NCI-H524 treated with DMSO at 0.1 percent for 48 hours (cell line): Measurements from ENCODE around the gene BCL11A.

Experiments used
- DNase-seq: peaks from one replicate; lab custom pipeline; 2025; lab: John Stamatoyannopoulos, UW

BCL11A gene

GRCh38 chr2:60505880-60506260 lies 47.6 kb downstream of the BCL11A start:
- no peak for DNase-seq

- no peak for DNase-seq
Measured at GRCh38 chr2:60505240-60505879, 48.1 kb downstream of the BCL11A start.

- DNase-seq = no peak
Measured at GRCh38 chr2:60504049-60504448, 49.4 kb downstream of the BCL11A start.

- no peak for DNase-seq
Measured at GRCh38 chr2:60502144-60502543, 51.3 kb downstream of the BCL11A start.

- DNase-seq = no peak
Measured at GRCh38 chr2:60500861-60501260, 52.6 kb downstream of the BCL11A start.

GRCh38 chr2:60499651-60500265 lies 53.7 kb downstream of the BCL11A start:
- DNase-seq = peak; percentile 59

GRCh38 chr2:60498816-60499429 lies 54.5 kb downstream of the BCL11A start:
- DNase-seq = no peak

- no peak for DNase-seq
Measured at GRCh38 chr2:60498127-60498815, 55.2 kb downstream of the BCL11A start.

GRCh38 chr2:60497500-60497899 lies 56.0 kb downstream of the BCL11A start:
- DNase-seq = no peak

- DNase-seq = no peak
Measured at GRCh38 chr2:60496956-60497355, 56.5 kb downstream of the BCL11A start.

GRCh38 chr2:60496475-60496874 lies 57.0 kb downstream of the BCL11A start:
- DNase-seq = no peak

GRCh38 chr2:60495041-60495625 lies 58.3 kb downstream of the BCL11A start:
- DNase-seq = no peak

- DNase-seq = no peak
Measured at GRCh38 chr2:60493804-60494387, 59.6 kb downstream of the BCL11A start.

- no peak for DNase-seq
Measured at GRCh38 chr2:60492548-60492947, 60.9 kb downstream of the BCL11A start.

GRCh38 chr2:60490848-60491247 lies 62.6 kb downstream of the BCL11A start:
- DNase-seq = no peak

- DNase-seq = no peak
Measured at GRCh38 chr2:60490441-60490840, 63.0 kb downstream of the BCL11A start.

GRCh38 chr2:60489289-60489688 lies 64.2 kb downstream of the BCL11A start:
- no peak for DNase-seq

GRCh38 chr2:60488291-60488690 lies 65.2 kb downstream of the BCL11A start:
- no peak for DNase-seq

GRCh38 chr2:60487174-60487573 lies 66.3 kb downstream of the BCL11A start:
- DNase-seq = no peak

- DNase-seq = no peak
Measured at GRCh38 chr2:60486551-60486950, 66.9 kb downstream of the BCL11A start.

- no peak for DNase-seq
Measured at GRCh38 chr2:60486067-60486466, 67.4 kb downstream of the BCL11A start.

GRCh38 chr2:60485550-60485949 lies 67.9 kb downstream of the BCL11A start:
- no peak for DNase-seq
